Spleen (tissue), 11 donors: ENCODE measurements around the gene DALRD3. TPM values are rescaled to one million over a fixed set of nuclear protein-coding genes. Genes with fewer than 3 reads are reported as not detected.

ENCODE experiments used
- DNase-seq: peaks from one replicate; pipeline ENCODE4 v3.0.0-alpha.2; 2020
- H3K27ac ChIP-seq, 8 donors: fragments of 200-600 bp; sonication (generic) in 7 of 8; 1 replicate in 4 of 8; 2 replicates in 4 of 8; pipeline versions ENCODE4 v1.5.0 to v1.8.0; 2016 to 2021; ENCODE audit warnings: inconsistent platforms in 4 of 8, mild to moderate bottlenecking in 4 of 8, moderate library complexity in 1 of 8
- H3K27me3 ChIP-seq, 7 donors: fragments of 200-600 bp; sonication (generic) in 6 of 7; replicated peaks in 1 of 7; 1 replicate in 4 of 7; 2 replicates in 3 of 7; pipeline versions ENCODE4 v1.5.0 to v1.8.0; 2016 to 2021; ENCODE audit warnings: inconsistent platforms in 3 of 7, mild to moderate bottlenecking in 1 of 7
- H3K36me3 ChIP-seq, 6 donors: fragments of 200-600 bp; sonication (generic) in 5 of 6; 1 replicate in 4 of 6; 2 replicates in 2 of 6; pipeline versions ENCODE4 v1.5.0 to v1.8.0; 2016 to 2021; ENCODE audit warnings: inconsistent platforms in 2 of 6
- H3K4me1 ChIP-seq, 6 donors: fragments of 200-600 bp; sonication (generic) in 5 of 6; 1 replicate in 3 of 6; 2 replicates in 3 of 6; pipeline versions ENCODE4 v1.5.0 to v1.8.0; 2016 to 2021; ENCODE audit warnings: inconsistent platforms in 3 of 6
- H3K4me3 ChIP-seq, 8 donors: fragments of 200-600 bp; sonication (generic) in 7 of 8; 1 replicate in 4 of 8; 2 replicates in 4 of 8; pipeline versions ENCODE4 v1.5.0 to v1.8.0; 2016 to 2021; ENCODE audit warnings: inconsistent platforms in 4 of 8, mild to moderate bottlenecking in 4 of 8, moderate library complexity in 2 of 8
- H3K9me3 ChIP-seq, 8 donors: fragments of 200-600 bp; sonication (generic) in 7 of 8; 1 replicate in 4 of 8; 2 replicates in 4 of 8; pipeline versions ENCODE4 v1.5.0 to v1.8.0; 2016 to 2021; ENCODE audit warnings: inconsistent platforms in 4 of 8
- CTCF ChIP-seq, 11 experiments: fragments of 200-600 bp in 7 of 11; fragments of 450-650 bp in 4 of 11; sonication (generic) in 4 of 11; IDR thresholded peaks in 8 of 11; conservative IDR thresholded peaks in 3 of 11; 1 replicate in 7 of 11; 2 replicates in 4 of 11; pipeline versions ENCODE4 v1.4.0 to v1.8.0; 2016 to 2021; ENCODE audit warnings: antibody characterized with exemption in 11 of 11, inconsistent platforms in 4 of 11, mild to moderate bottlenecking in 1 of 11
- POLR2A ChIP-seq, 3 donors: fragments of 450-650 bp; IDR thresholded peaks; one replicate each; pipeline ENCODE4 v1.5.1; 2017; ENCODE audit warnings: antibody characterized with exemption in 3 of 3, mild to moderate bottlenecking in 1 of 3
- POLR2AphosphoS5 ChIP-seq, 3 donors: sonication (generic); formaldehyde crosslinking; IDR thresholded peaks; one replicate each; pipeline ENCODE4 v1.5.1; 2017; ENCODE audit warnings: antibody characterized with exemption in 3 of 3
- WGBS, 5 donors: extraction: QIAGEN DNeasy Blood & Tissue Kit in 3 of 5; methylation state at CpG; one replicate each; pipeline versions ENCODE4 v1.1.5 to v1.1.7; 2013 to 2018; 5-methylcytosine and 5-hydroxymethylcytosine counted together
- intact Hi-C: fragments of 100-400 bp; cut with DNase I; formaldehyde crosslinking; loops from one replicate; pipeline ENCODE4 v1.15.0; 2023; ENCODE audit warnings: low total_unique reads
- polyA plus RNA-seq, 3 donors: library from polyadenylated mRNA; stranded (reverse); fragments of 200-250 nt; gene quantifications; one replicate each; pipeline ENCODE4 v1.2.1, GENCODE V29; 2013
- total RNA-seq, 7 donors: library from RNA; depleted of rRNA in 3 of 7; stranded (reverse); fragments of >200 nt in 3 of 7; fragmentation: NEBNext Ultra II Directional in 4 of 7; extraction: Animal tissue kit (Norgen Biotek cat#: 25700) in 4 of 7; gene quantifications; one replicate each; pipeline versions ENCODE4 v1.1.0 to v1.2.1, GENCODE V29; 2016 to 2021
- donor health status: healthy with polysubstance abuse.
- donor health status: DM: no; HTN: no; CAD: no; lungs with moderate emphysema.
- donor health status: DM: no; HTN: no; CAD: no.
- donor health status: Bipolar disorder and iron deficiency.
- donor health status: healthy.
- donor health status: DM: no; HTN: no; CAD: no.
- donor health status: DM: yes; HTN: yes; CAD: no.

Gene DALRD3
- total and polyA plus RNA-seq, 10 donors: 16.4 to 32.0 (median 25.3) TPM

GRCh38 chr3:49018707-49019006 lies 277 bp upstream of the DALRD3 start:
- 1 to 3% (median 3%) methylated on average over 17 to 18 of the region's 18 CpGs for WGBS, 5 donors
- no peak for DNase-seq
- Histone ChIP-seq H3K4me1 (peaks cover 32 to 73% (median 52%) of the 10 kb centered on the region in 6 donors), H3K27me3 (no peaks in the 10 kb centered on the region), H3K36me3 (peaks cover 0 to 45% (median 31%) of the 10 kb centered on the region in 6 donors), H3K9me3 (no peaks in the 10 kb centered on the region), H3K4me3 (peak overlapping the region; percentile 88 to 100 (median 99)), H3K27ac (peak overlapping the region; percentile 64 to 100 (median 86))
- intact Hi-C loops: no loop called here
- no peak for TF ChIP-seq POLR2A (IDR thresholded peaks at IDR 0.05)
- no peak for TF ChIP-seq CTCF (IDR thresholded peaks at IDR 0.05 in 8 of 11, conservative IDR thresholded peaks at IDR 0.05 in 3 of 11)

GRCh38 chr3:49017229-49017970 lies 980 bp downstream of the DALRD3 start:
- no peak for TF ChIP-seq POLR2A (IDR thresholded peaks at IDR 0.05)
- no peak for TF ChIP-seq CTCF (IDR thresholded peaks at IDR 0.05 in 8 of 11, conservative IDR thresholded peaks at IDR 0.05 in 3 of 11)
- TF ChIP-seq POLR2AphosphoS5 (IDR thresholded peaks at IDR 0.05): no peak
- 10 to 58% (median 12%) methylated on average over 2 to 23 of the region's 23 CpGs for whole genome bisulfite sequencing, 5 donors
- Histone ChIP-seq H3K9me3 (no peaks in the 10 kb centered on the region), H3K27ac (peak overlapping the region in 7 of 8 donors; percentile 64 to 100 (median 86)), H3K27me3 (no peaks in the 10 kb centered on the region), H3K4me3 (peak overlapping the region; percentile 88 to 100 (median 99)), H3K4me1 (peaks cover 28 to 73% (median 49%) of the 10 kb centered on the region in 6 donors), H3K36me3 (peaks cover 0 to 47% (median 36%) of the 10 kb centered on the region in 6 donors)
- intact Hi-C loops: no loop called here
- no peak for DNase-seq

GRCh38 chr3:49016414-49017228 lies 1.8 kb downstream of the DALRD3 start:
- TF ChIP-seq POLR2AphosphoS5 (IDR thresholded peaks at IDR 0.05): peak in 2 of 3 donors; percentile 14 to 33
- TF ChIP-seq POLR2A (IDR thresholded peaks at IDR 0.05): no peak
- TF ChIP-seq CTCF (IDR thresholded peaks at IDR 0.05 in 8 of 11, conservative IDR thresholded peaks at IDR 0.05 in 3 of 11): no peak
- 80 to 92% (median 87%) methylated on average over 5 to 6 of the region's 6 CpGs for WGBS, 5 donors
- intact Hi-C loops: no loop called here
- DNase-seq: no peak
- Histone ChIP-seq H3K4me1 (peaks cover 34 to 78% (median 56%) of the 10 kb centered on the region in 6 donors), H3K27ac (peak overlapping the region in 2 of 8 donors; percentile 85 to 98), H3K36me3 (peaks cover 0 to 55% (median 43%) of the 10 kb centered on the region in 6 donors), H3K4me3 (peak overlapping the region in 1 of 8 donors; percentile 88), H3K9me3 (no peaks in the 10 kb centered on the region), H3K27me3 (no peaks in the 10 kb centered on the region)

GRCh38 chr3:49015765-49016164 lies 2.6 kb downstream of the DALRD3 start:
- peaks cover 0 to 63% (median 44%) of the 10 kb centered on the region in 6 donors for H3K36me3 ChIP-seq
- intact Hi-C loops: no loop called here
- peaks cover 34 to 83% (median 59%) of the 10 kb centered on the region in 6 donors for H3K4me1 ChIP-seq
- no peaks in the 10 kb centered on the region for H3K27me3 ChIP-seq
- no peak overlapping the region for H3K4me3 ChIP-seq
- no peak for TF ChIP-seq POLR2AphosphoS5 (IDR thresholded peaks at IDR 0.05)
- H3K27ac ChIP-seq: peak overlapping the region in 1 of 8 donors; percentile 85
- no peaks in the 10 kb centered on the region for H3K9me3 ChIP-seq
- 86 to 92% (median 90%) methylated on average over 4 to 6 of the region's 6 CpGs for whole genome bisulfite sequencing, 5 donors
- DNase-seq: no peak
